KMS-11 (cell line): ENCODE results near the gene PNMA8C.
"Not testable (repeated sequence)": the region's sequence is repeated elsewhere in the genome, so short reads cannot be mapped to it uniquely, and the experiment has no call there.

Experiments
- H2AFZ ChIP-seq: fragments of 200-600 bp; sonication (generic); 2 replicates; pipeline ENCODE4 v1.6.1; 2016; ENCODE audit warnings: antibody characterized with exemption, mixed run types, low read depth
- H3K27ac ChIP-seq: fragments of 200-600 bp; sonication (generic); 2 replicates; pipeline ENCODE4 v1.6.1; 2016; ENCODE audit warnings: mild to moderate bottlenecking, mixed run types
- H3K27me3 ChIP-seq: fragments of 200-600 bp; sonication (generic); 2 replicates; pipeline ENCODE4 v1.6.1; 2017; ENCODE audit warnings: mild to moderate bottlenecking, low read depth, mixed run types, moderate library complexity; ENCODE audit not compliant: insufficient read depth
- H3K36me3 ChIP-seq: fragments of 200-600 bp; sonication (generic); 2 replicates; pipeline ENCODE4 v1.6.1; 2017; ENCODE audit warnings: mild to moderate bottlenecking, mixed run types; ENCODE audit not compliant: insufficient read depth
- H3K4me1 ChIP-seq: fragments of 200-600 bp; sonication (generic); 2 replicates; pipeline ENCODE4 v1.6.1; 2016; ENCODE audit warnings: mild to moderate bottlenecking, low read depth, mixed run types; ENCODE audit not compliant: poor library complexity, severe bottlenecking
- H3K4me2 ChIP-seq: fragments of 200-600 bp; sonication (generic); 2 replicates; pipeline ENCODE4 v1.7.0; 2016; ENCODE audit warnings: mild to moderate bottlenecking, mixed run types
- H3K4me3 ChIP-seq: fragments of 200-600 bp; sonication (generic); IDR thresholded peaks from 2 replicates; pipeline ENCODE4 v1.6.1; 2017; ENCODE audit warnings: low read depth, low read length, mixed read lengths; ENCODE audit not compliant: insufficient read depth
- H3K79me2 ChIP-seq: fragments of 200-600 bp; sonication (generic); 2 replicates; pipeline ENCODE4 v1.6.1; 2016; ENCODE audit warnings: low read depth, mixed run types; ENCODE audit not compliant: insufficient read depth
- H3K9ac ChIP-seq: fragments of 200-600 bp; sonication (generic); 2 replicates; pipeline ENCODE4 v1.6.1; 2016; ENCODE audit warnings: mild to moderate bottlenecking, mixed run types
- H4K20me1 ChIP-seq: fragments of 200-600 bp; sonication (generic); 2 replicates; pipeline ENCODE4 v1.6.1; 2016; ENCODE audit warnings: mild to moderate bottlenecking, mixed run types; ENCODE audit not compliant: insufficient read depth
- TF ChIP-seq, protein P1 (sequence below): fragments of 200-600 bp; sonication (generic); conservative IDR thresholded peaks from 2 replicates; pipeline ENCODE4 v1.6.1; 2017; ENCODE audit warnings: low read depth, mild to moderate bottlenecking, antibody characterized with exemption, low read length, moderate library complexity, mixed read lengths

Gene PNMA8C

DNA sequence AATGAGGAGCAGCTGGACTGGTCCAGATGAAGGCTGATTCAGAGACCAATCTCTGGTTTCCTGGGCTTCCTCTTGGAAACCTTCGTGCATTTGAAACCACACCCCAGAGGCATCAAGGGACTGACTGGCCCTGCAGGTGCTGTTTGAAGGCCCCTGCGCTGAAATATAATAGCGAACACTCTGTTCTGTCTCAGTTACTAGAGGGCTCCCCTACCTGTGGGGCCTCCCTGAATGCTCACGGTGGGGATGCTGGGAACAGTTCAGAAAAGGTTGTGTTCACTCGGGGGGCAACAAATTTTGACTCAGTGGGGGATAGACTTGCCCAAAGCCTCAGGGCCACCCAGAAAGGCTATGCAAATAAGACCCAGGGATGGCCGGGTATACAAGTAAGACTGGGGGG lies 21.8 kb downstream of the PNMA8C start:
- Histone ChIP-seq H3K9ac (no peak overlapping the region), H3K27ac (no peak overlapping the region), H3K4me1 (no peaks in the 10 kb centered on the region), H3K36me3 (no peaks in the 10 kb centered on the region), H3K27me3 (peaks cover 76% of the 10 kb centered on the region), H3K79me2 (no peaks in the 10 kb centered on the region), H3K4me2 (no peak overlapping the region), H4K20me1 (no peaks in the 10 kb centered on the region), H3K4me3 (no peak overlapping the region), H2AFZ (no peak overlapping the region)
- TF ChIP-seq, protein P1, sequence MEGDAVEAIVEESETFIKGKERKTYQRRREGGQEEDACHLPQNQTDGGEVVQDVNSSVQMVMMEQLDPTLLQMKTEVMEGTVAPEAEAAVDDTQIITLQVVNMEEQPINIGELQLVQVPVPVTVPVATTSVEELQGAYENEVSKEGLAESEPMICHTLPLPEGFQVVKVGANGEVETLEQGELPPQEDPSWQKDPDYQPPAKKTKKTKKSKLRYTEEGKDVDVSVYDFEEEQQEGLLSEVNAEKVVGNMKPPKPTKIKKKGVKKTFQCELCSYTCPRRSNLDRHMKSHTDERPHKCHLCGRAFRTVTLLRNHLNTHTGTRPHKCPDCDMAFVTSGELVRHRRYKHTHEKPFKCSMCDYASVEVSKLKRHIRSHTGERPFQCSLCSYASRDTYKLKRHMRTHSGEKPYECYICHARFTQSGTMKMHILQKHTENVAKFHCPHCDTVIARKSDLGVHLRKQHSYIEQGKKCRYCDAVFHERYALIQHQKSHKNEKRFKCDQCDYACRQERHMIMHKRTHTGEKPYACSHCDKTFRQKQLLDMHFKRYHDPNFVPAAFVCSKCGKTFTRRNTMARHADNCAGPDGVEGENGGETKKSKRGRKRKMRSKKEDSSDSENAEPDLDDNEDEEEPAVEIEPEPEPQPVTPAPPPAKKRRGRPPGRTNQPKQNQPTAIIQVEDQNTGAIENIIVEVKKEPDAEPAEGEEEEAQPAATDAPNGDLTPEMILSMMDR = no peak

- Histone ChIP-seq H3K4me3 (no peak overlapping the region), H3K9ac (no peak overlapping the region), H3K27ac (no peak overlapping the region), H4K20me1 (no peaks in the 10 kb centered on the region), H3K36me3 (no peaks in the 10 kb centered on the region), H3K4me1 (no peaks in the 10 kb centered on the region), H3K79me2 (no peaks in the 10 kb centered on the region), H2AFZ (no peak overlapping the region), H3K27me3 (peaks cover 66% of the 10 kb centered on the region), H3K4me2 (no peak overlapping the region)
- TF ChIP-seq, protein P1 = no peak
Measured at GRCh38 chr19:46404753-46405468, 23.8 kb downstream of the PNMA8C start.

GRCh38 chr19:46404055-46404752 lies 24.5 kb downstream of the PNMA8C start:
- Histone ChIP-seq H3K4me1 (no peaks in the 10 kb centered on the region), H3K79me2 (no peaks in the 10 kb centered on the region), H3K27me3 (peaks cover 60% of the 10 kb centered on the region), H4K20me1 (no peaks in the 10 kb centered on the region), H3K27ac (no peak overlapping the region), H3K4me2 (no peak overlapping the region), H3K4me3 (no peak overlapping the region), H2AFZ (no peak overlapping the region), H3K36me3 (no peaks in the 10 kb centered on the region), H3K9ac (no peak overlapping the region)
- TF ChIP-seq, protein P1 = no peak

DNA sequence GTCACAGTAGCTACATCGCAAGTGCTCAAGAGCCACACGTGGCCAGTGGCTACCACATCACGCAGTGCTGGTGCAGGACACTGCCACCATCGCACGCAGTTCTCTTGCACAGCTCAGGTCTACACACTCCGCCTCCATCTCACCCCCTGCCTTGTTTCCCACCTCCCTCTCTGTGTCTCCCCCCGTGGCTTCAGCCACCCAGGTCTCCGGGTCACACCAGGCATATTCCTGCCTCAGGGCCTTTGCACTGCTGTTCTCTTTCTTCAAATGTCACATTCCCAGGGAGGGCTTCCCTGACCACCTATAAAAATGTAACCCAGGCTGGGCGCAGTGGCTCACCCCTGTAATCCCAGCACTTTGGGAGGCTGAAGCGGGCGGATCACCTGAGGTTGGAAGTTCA lies 26.0 kb downstream of the PNMA8C start:
- H3K4me2 ChIP-seq = no peak overlapping the region
- H3K27ac ChIP-seq = no peak overlapping the region
- TF ChIP-seq, protein P1 = no peak
- H3K4me3 ChIP-seq = no peak overlapping the region
- peaks cover 58% of the 10 kb centered on the region for H3K27me3 ChIP-seq
- H2AFZ ChIP-seq = no peak overlapping the region
- H3K9ac ChIP-seq = no peak overlapping the region
- H3K4me1 ChIP-seq = no peaks in the 10 kb centered on the region
- no peaks in the 10 kb centered on the region for H3K79me2 ChIP-seq
- H3K36me3 ChIP-seq = no peaks in the 10 kb centered on the region
- no peaks in the 10 kb centered on the region for H4K20me1 ChIP-seq

DNA sequence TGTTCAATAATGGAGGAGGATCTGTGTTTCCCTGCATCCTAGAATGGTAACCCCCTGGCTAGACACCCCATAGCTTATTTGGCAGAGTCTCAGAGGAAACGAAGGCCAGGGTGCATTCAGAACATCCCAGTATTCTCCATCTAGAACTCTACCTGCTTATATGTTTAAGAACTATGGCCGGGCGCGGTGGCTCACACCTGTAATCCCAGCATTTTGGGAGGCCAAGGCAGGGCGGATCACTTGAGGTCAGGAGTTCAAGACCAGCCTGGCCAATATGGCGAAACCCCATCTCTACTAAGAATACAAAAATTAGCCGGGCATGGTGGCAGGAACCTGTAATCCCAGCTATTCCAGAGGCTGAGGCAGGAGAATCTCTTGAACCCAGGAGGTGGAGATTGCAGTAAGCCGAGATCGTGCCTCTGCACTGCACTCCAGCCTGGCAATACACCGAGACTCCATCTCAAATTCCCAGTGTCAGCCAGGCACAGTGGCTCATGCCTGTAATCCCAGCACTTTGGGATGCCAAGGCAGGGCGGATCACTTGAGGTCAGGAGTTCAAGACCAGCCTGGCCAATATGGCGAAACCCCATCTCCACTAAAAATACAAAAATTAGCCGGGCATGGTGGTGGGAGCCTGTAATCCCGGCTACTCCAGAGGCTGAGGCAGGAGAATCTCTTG lies 30.8 kb downstream of the PNMA8C start:
- not testable (repeated sequence) for H3K4me3 ChIP-seq, H3K9ac ChIP-seq, H3K36me3 ChIP-seq, H3K79me2 ChIP-seq, H3K4me2 ChIP-seq, H2AFZ ChIP-seq, H3K4me1 ChIP-seq, H4K20me1 ChIP-seq, H3K27ac ChIP-seq
- H3K27me3 ChIP-seq = peaks cover 30% of the 10 kb centered on the region
